22Rv1 (cell line): Measurements from ENCODE around the gene MRPS14.
"Not testable (repeated sequence)": the region's sequence is repeated elsewhere in the genome, so short reads cannot be mapped to it uniquely, and the experiment has no call there.

Experiments
- H3K27ac ChIP-seq: fragments of 450-650 bp; 2 replicates; pipeline ENCODE4 v1.5.1; 2017
- CTCF ChIP-seq: fragments of 450-650 bp; IDR thresholded peaks from 2 replicates; pipeline ENCODE4 v1.5.1; 2017; ENCODE audit warnings: mild to moderate bottlenecking
- ZFX ChIP-seq: fragments of 450-650 bp; IDR thresholded peaks from 2 replicates; pipeline ENCODE4 v1.6.1; 2017; ENCODE audit warnings: antibody characterized with exemption, borderline replicate concordance

Gene MRPS14

DNA sequence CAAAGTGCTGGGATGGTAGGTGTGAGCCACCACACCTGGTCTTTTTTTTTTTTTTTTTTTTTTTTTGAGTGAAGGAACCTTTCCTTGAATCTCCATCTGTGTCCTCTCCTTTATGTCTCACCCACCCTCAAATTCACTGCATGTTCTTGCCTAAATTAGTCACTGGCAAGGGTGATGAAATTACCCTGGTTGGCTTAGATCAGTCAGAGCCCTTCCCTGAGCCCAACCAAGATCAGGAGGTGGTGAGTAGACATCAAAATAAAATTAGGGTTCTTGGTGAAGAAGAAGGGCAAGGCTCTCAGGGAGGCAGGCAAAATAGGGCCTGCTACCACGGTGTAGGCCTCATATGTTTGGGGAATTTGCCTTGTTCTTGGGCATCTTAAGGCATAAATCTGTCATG is 39.1 kb upstream of the MRPS14 start:
- no peak overlapping the region for H3K27ac ChIP-seq
- TF ChIP-seq CTCF (no peak), ZFX (no peak)

DNA sequence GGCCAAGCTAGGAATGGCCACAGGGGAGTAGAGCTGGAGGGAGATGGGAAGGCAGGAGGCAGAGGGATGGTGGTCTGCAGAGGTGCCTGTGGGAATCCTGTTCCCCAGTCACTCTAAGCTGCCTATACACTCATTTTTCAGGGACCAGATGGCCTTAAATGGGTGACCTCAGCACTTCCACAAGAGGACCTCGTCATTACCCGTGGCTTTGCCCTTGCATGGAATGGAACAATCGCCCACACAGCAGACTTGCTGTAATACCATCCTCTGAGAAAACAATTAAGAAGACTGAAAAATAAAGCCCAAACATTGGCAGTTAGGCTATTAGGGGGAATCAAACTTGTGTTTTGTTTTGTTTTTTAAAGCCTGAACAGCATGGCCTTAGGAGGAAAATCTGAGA is 31.5 kb upstream of the MRPS14 start:
- no peak for TF ChIP-seq CTCF
- no peak for TF ChIP-seq ZFX
- H3K27ac ChIP-seq, result no peak overlapping the region

DNA sequence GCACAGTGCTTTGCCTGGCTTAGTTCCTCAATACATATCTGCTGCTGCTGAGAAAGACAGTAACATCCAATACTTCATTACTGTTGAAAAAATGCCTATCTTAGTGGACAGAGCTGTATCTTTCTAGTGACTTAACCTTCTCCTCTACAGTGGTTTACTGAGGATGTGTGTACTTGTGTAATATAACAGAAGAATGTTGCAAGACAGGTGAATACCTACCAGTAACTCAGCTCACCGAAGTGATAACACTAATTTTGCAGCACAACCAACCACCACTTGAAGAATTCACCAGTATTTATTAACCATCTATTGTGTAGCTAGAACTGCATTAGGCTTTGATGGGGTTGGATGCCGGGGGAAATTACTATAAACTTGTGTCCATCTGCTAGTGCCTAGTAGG is 27.8 kb upstream of the MRPS14 start:
- TF ChIP-seq CTCF (no peak), ZFX (no peak)
- no peak overlapping the region for H3K27ac ChIP-seq

- TF ChIP-seq CTCF, result no peak
- TF ChIP-seq ZFX, result no peak
- H3K27ac ChIP-seq, result no peak overlapping the region
Measured at GRCh38 chr1:175045519-175045918, 22.3 kb upstream of the MRPS14 start.

DNA sequence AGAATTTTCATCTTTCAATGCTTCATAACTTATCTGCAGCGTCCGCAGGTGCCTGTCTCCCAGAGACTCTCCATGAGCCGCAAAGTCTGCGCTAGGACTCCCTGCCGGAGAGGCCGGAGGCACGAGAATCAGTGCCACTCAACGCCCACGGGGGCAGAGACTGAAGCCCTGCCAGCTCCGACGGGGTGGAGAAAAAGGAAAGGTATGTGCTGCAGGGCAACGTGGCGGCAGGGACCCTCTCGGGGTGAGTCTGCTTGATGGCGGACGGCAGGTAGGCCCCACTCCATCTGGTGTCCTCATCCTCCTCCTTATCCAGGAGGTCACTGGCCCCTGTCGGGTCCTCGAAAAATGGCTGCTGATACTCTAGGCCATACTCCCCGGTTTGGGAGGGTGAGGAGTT is 21.9 kb upstream of the MRPS14 start:
- no peak for TF ChIP-seq ZFX
- TF ChIP-seq CTCF, result no peak
- no peak overlapping the region for H3K27ac ChIP-seq

DNA sequence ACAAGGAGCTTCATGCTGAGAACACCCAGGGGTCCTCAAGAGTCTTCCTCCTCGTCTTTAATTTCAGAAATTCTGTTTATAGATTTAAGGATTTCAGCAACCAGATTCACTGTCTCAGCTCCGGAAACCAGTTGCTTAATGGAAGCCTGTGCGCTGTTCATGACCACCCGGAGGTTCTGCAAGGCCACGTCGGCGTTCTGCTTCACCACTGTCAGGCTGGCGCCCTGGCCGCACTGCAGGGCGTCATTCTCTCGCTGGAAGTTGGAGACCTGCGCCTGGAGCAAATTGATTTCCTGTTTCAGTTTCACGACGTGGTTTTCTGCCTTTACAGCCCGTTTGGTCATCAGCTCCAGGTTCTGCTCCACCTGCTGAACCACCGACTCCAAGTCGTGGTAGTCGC is 21.4 kb upstream of the MRPS14 start:
- not testable (repeated sequence) for H3K27ac ChIP-seq

DNA sequence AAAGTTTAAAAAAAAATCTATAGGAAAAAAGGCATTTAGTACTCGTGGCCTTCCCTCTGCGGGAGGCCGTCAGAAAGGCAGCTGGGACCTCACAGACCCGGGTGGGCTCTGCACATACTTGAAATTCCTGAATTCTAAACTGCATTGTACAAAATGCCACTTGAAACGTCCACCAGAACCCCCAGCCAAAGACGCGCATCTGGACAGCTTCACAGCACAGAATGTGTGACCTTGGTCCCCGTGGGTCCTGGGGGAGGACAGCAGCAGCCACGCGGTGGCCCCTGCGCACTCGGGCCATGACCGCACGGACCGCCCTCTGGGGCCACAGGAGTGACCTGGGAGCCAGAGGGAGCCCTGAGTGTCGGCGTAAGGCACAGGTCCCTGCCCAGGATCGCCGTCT is 20.6 kb upstream of the MRPS14 start:
- TF ChIP-seq CTCF (no peak), ZFX (no peak)
- no peak overlapping the region for H3K27ac ChIP-seq

GRCh38 chr1:175042650-175043049 is 19.4 kb upstream of the MRPS14 start:
- H3K27ac ChIP-seq, result no peak overlapping the region
- TF ChIP-seq CTCF, result no peak
- no peak for TF ChIP-seq ZFX
